ENCODE measurements around the gene KRTAP7-1. TPM values are rescaled to one million over a fixed set of nuclear protein-coding genes. Genes with fewer than 3 reads are reported as not detected.

The KRTAP7-1 gene
- total RNA-seq, 4 donors from 2014 or later: not detected

DNA sequence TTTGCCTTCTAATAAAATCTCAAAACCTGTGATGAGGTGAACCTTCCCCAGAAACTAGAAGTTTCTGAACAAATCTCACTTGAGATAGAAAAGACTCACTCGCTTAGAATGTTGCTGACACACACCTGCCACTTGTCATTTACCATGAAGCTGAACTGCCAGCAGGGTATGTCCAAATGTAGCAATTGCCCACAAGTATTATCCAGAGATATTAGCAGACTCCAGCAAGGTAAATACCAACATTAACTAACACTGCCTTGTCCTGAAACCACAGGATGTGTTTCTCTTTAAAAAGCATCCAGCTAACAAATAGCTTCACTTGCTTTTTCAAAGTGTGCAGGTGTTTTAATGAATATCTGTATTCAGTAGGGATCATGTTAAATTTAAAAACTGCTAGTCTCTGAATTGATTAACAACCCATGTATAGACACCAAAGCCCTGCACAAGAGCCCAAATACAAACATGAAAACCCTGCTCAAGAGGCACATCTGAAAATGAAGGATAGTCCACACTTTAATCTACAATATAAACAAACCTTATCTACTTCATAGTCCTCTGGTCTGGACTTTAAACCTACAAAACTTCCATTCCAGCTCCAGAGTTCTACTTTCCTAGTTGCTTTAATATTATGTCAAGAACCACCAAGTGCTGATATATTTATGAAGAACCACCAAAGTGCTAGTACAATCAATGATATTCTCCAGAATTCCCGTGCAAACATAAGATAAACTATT lies 35.8 kb downstream of the KRTAP7-1 start:
- no peak for TF ChIP-seq POLR2A (IDR thresholded peaks at IDR 0.05)
- TF ChIP-seq, protein P1, sequence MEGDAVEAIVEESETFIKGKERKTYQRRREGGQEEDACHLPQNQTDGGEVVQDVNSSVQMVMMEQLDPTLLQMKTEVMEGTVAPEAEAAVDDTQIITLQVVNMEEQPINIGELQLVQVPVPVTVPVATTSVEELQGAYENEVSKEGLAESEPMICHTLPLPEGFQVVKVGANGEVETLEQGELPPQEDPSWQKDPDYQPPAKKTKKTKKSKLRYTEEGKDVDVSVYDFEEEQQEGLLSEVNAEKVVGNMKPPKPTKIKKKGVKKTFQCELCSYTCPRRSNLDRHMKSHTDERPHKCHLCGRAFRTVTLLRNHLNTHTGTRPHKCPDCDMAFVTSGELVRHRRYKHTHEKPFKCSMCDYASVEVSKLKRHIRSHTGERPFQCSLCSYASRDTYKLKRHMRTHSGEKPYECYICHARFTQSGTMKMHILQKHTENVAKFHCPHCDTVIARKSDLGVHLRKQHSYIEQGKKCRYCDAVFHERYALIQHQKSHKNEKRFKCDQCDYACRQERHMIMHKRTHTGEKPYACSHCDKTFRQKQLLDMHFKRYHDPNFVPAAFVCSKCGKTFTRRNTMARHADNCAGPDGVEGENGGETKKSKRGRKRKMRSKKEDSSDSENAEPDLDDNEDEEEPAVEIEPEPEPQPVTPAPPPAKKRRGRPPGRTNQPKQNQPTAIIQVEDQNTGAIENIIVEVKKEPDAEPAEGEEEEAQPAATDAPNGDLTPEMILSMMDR (IDR thresholded peaks at IDR 0.05): no peak
- Histone ChIP-seq H3K36me3 (no peaks in the 10 kb centered on the region), H3K27me3 (no peaks in the 10 kb centered on the region), H3K4me1 (no peaks in the 10 kb centered on the region), H3K9me3 (no peaks in the 10 kb centered on the region), H3K4me3 (no peak overlapping the region), H3K27ac (no peak overlapping the region)
- 49 to 51% methylated on average over 2 of the region's 2 CpGs for WGBS, 2 donors
- DNase-seq: no peak
- intact Hi-C loops (cut with DNase I): no loop called here

DNA sequence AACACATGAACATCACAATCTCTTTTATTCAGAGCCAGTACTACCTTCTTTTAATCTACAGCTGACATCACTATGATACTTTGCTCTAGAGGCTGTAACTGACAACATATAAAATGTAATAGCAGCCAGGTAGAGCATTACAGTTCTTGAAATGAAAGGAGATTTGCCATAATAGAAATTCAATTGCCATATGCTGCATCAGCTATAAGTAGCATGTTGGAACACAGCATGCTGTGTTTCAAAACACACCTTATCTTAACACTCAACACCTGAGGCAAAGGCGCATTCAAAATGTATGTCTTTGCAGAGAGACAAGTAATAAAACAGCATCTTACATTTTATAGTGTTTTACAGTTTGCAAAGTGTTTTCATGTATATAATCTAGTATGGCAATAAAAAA lies 50.3 kb downstream of the KRTAP7-1 start:
- Histone ChIP-seq H3K27ac (no peak overlapping the region), H3K36me3 (no peaks in the 10 kb centered on the region), H3K9me3 (no peaks in the 10 kb centered on the region), H3K4me1 (no peaks in the 10 kb centered on the region), H3K4me3 (no peak overlapping the region), H3K27me3 (no peaks in the 10 kb centered on the region)
- intact Hi-C loops (cut with DNase I): no loop called here
- 80 to 87% methylated on average over 1 of the region's 1 CpG for WGBS, 2 donors
- DNase-seq: no peak
- no peak for TF ChIP-seq POLR2A (IDR thresholded peaks at IDR 0.05)
- TF ChIP-seq, protein P1 (IDR thresholded peaks at IDR 0.05): no peak

Small RNA genes within 50 kb of the gene (small RNA-seq; reads per million reads assigned to genes)
- gene KRTAP8-2P (0 reads per million in 4 donors), gene KRTAP8-3P (0 reads per million in 4 donors)

Other genes starting within 250 kb of the KRTAP7-1 start
- gene KRTAP22-2, start 239.4 kb downstream of the KRTAP7-1 start, total RNA-seq: not detected
- gene KRTAP6-3, start 237.3 kb downstream of the KRTAP7-1 start, total RNA-seq: not detected
- not detected for gene KRTAP6-2, start 230.9 kb downstream of the KRTAP7-1 start, total RNA-seq
- gene KRTAP22-1, start 228.7 kb downstream of the KRTAP7-1 start, total RNA-seq: not detected
- not detected for gene KRTAP6-1, start 215.8 kb downstream of the KRTAP7-1 start, total RNA-seq
- gene KRTAP20-1, start 213.3 kb downstream of the KRTAP7-1 start, total RNA-seq: not detected
- not detected for gene KRTAP20-4, start 209.1 kb downstream of the KRTAP7-1 start, total RNA-seq
- gene KRTAP20-2, start 194.6 kb downstream of the KRTAP7-1 start, total RNA-seq: not detected
- not detected for gene KRTAP20-3, start 186.9 kb downstream of the KRTAP7-1 start, total RNA-seq
- gene KRTAP21-3, start 111.0 kb downstream of the KRTAP7-1 start, total RNA-seq: not detected
- not detected for gene KRTAP21-2, start 82.5 kb downstream of the KRTAP7-1 start, total RNA-seq
- gene KRTAP21-1, start 74.3 kb downstream of the KRTAP7-1 start, total RNA-seq: not detected
- gene KRTAP8-1, start 16.5 kb downstream of the KRTAP7-1 start, total RNA-seq: not detected
- gene KRTAP11-1, start 51.8 kb upstream of the KRTAP7-1 start, total RNA-seq: not detected
- gene KRTAP19-8, start 208.7 kb upstream of the KRTAP7-1 start, total RNA-seq: not detected